Measurements from ENCODE around the gene CYP26B1. TPM values are rescaled to one million over a fixed set of nuclear protein-coding genes. Genes with fewer than 3 reads are reported as not detected.

CYP26B1 gene
- total and polyA plus RNA-seq, 3 donors from 2014 or later, result 31.6 to 86.2 (median 42.1) TPM

DNA sequence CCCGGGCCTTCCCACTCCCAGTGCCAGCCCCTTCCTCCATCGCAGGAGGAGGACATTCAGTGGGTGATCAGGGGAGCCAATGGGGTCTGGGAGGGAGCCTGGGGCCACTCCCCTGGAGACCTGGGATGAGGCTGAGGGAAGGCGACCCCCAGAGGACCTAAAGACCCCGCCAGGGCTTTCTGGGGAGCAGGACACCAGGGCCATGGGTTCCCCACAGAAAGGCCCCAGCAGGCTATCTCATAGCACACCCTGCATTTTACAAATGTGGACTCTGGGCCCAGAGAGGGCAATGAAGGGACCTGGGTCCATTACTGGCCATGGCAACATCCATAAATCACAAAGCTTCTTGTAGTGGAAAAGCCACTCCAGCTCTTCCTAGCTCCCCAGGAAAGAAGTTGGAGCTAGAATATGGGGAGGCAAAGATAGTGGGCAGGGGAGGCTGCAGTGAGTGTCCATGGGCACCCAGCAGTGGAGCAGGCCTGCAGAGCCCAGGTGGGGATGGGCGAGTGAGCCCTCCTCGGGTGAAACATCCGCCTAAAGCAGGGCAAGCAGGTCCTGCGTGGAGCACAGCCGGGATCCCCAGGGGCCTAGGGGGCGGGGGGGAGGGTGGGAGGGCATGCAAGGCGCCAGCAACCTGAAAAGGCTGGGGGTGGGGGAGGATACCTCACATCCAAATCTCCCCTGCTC lies 13.8 kb downstream of the CYP26B1 start:
- no peak for DNase-seq
- Histone ChIP-seq H3K4me1 (peaks cover 43% of the 10 kb centered on the region), H3K9me3 (no peaks in the 10 kb centered on the region), H3K27me3 (no peaks in the 10 kb centered on the region), H3K27ac (no peak overlapping the region), H3K36me3 (ENCODE audit: low read depth, missing control alignments) (no peaks in the 10 kb centered on the region), H3K4me3 (no peak overlapping the region)
- 82 to 87% methylated on average over 4 to 11 of the region's 11 CpGs for WGBS, 2 donors
- TF ChIP-seq, protein P1, sequence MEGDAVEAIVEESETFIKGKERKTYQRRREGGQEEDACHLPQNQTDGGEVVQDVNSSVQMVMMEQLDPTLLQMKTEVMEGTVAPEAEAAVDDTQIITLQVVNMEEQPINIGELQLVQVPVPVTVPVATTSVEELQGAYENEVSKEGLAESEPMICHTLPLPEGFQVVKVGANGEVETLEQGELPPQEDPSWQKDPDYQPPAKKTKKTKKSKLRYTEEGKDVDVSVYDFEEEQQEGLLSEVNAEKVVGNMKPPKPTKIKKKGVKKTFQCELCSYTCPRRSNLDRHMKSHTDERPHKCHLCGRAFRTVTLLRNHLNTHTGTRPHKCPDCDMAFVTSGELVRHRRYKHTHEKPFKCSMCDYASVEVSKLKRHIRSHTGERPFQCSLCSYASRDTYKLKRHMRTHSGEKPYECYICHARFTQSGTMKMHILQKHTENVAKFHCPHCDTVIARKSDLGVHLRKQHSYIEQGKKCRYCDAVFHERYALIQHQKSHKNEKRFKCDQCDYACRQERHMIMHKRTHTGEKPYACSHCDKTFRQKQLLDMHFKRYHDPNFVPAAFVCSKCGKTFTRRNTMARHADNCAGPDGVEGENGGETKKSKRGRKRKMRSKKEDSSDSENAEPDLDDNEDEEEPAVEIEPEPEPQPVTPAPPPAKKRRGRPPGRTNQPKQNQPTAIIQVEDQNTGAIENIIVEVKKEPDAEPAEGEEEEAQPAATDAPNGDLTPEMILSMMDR (IDR thresholded peaks at IDR 0.05), result no peak
- no peak for TF ChIP-seq POLR2A (IDR thresholded peaks at IDR 0.05)
- intact Hi-C loops (cut with DNase I; ENCODE audit: low total_unique reads), result no loop called here

DNA sequence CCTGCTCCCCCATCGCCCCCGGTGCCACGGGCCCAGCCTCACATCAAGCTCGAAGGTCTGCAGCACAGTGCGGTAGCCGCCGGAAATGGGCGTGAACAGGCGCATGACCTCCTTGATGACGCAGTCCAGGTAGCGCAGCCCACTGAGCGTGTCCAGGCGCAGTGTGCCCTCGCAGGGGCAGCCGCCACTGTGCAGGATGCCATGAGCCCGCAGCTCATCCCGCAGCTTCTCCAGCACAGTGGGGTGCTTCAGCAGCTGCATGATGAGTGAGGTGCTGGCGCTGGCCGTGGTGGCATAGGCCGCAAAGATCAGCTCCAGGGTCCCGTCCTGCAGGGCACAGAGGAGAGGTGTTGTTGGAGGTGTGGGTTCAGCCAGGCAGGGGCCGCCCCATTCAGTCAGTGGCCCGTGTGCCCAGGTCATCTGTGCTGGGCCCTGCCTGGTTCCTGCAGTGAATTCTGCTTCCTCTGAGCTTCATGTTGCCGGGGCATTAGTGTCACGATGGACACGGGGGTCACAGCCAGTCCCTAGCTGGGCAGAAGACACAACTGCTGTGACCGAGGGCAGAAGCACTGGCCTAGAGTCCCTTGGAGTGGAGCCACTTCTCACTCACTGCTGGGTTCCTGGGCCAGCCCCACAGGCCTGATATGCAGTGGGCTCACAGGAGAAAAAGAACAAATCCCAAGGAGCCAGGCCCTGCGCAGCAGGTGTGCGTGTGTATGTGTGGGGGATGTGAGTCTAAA lies 14.5 kb downstream of the CYP26B1 start:
- WGBS, 2 donors, result 89 to 96% methylated on average over 6 to 29 of the region's 29 CpGs

DNA sequence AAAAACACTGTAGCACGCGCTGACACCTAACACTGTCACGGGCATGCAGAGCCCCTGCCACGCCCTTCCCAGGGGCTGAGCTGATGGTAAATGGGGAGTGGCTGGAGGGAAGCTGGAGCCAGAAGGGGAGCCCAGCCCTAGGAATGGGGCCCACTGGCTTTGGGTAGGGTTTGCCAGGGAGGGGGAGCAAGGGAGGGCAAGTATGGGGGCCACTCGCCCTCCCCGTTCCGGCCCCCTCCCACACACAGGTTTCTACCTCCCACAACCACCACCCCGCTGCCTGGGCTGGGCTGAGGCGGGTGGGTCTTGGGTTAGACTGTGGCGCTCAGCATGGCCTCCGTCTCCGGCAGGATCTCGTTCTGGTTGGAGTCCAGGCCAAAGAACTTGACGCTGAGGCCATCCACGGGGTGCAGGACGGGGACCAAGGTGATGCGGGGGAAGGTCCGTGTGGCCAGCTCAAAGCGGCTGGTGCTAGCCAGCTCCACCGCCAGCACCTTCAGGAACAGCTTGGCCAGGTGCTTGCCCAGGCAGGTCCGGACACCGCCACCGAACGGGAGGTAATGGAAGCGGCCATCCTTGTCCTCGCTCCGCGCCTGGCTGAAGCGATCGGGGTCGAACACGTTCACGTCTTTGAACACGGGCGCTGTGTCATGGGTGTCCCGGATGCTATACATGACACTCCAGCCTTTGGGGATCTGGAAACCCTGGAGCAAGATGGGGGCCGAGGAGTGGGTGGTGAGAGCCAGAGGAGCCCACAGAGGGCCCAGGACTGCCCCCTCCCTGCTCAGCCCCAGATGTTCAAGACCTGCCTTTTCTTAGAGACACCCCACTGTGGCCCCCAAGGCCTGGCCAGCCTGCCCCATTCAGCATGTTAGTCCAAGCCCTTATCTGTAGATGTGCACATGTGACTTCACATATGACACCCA lies 15.5 kb downstream of the CYP26B1 start:
- DNase-seq, result no peak
- Histone ChIP-seq H3K27me3 (no peaks in the 10 kb centered on the region), H3K4me1 (peaks cover 28% of the 10 kb centered on the region), H3K27ac (no peak overlapping the region), H3K4me3 (no peak overlapping the region), H3K9me3 (no peaks in the 10 kb centered on the region), H3K36me3 (ENCODE audit: low read depth, missing control alignments) (no peaks in the 10 kb centered on the region)
- no peak for TF ChIP-seq POLR2A (IDR thresholded peaks at IDR 0.05)
- TF ChIP-seq, protein P1 (IDR thresholded peaks at IDR 0.05), result no peak
- intact Hi-C loops (cut with DNase I; ENCODE audit: low total_unique reads), result no loop called here
- WGBS, 2 donors, result 89 to 91% methylated on average over 14 to 37 of the region's 37 CpGs

More for the DNA sequence above, 14.5 kb downstream of the CYP26B1 start:
- Histone ChIP-seq H3K36me3 (ENCODE audit: low read depth, missing control alignments) (no peaks in the 10 kb centered on the region), H3K27ac (no peak overlapping the region), H3K4me1 (peaks cover 36% of the 10 kb centered on the region), H3K4me3 (no peak overlapping the region), H3K9me3 (no peaks in the 10 kb centered on the region), H3K27me3 (no peaks in the 10 kb centered on the region)
- intact Hi-C loops (cut with DNase I; ENCODE audit: low total_unique reads), result no loop called here
- TF ChIP-seq, protein P1 (IDR thresholded peaks at IDR 0.05), result no peak
- no peak for TF ChIP-seq POLR2A (IDR thresholded peaks at IDR 0.05)
- no peak for DNase-seq

DNA sequence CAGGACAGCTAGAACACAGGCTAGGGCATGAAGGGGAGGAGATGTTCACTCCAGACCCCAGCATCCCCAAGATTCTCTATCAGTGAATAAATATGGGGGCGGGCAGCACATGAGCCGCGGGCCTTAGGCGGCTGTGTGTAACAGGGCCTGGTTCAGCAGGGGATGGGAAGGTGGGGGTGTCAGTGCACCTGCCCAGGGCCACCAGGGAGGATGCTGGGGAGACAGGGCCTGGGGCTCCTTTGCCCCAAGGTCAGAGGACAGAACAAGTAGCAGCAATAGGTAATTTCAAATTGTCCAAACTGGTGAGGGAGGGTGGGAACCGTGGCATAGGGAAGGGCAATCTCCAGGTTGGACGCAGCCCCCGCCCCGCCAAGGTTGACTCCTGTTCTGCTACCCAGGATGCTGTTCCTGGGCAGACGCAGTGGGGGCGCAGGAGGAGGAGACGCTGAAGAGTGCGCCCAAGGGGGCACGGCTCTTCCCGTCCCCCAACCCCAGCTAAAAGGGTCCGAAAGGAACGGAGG lies 16.2 kb downstream of the CYP26B1 start:
- no peak overlapping the region for H3K4me3 ChIP-seq
- WGBS, 2 donors, result 87 to 90% methylated on average over 13 to 16 of the region's 16 CpGs
- no peak overlapping the region for H3K27ac ChIP-seq
- no peak for DNase-seq
- H3K27me3 ChIP-seq, result no peaks in the 10 kb centered on the region
- H3K36me3 ChIP-seq (ENCODE audit: low read depth, missing control alignments), result no peaks in the 10 kb centered on the region
- H3K4me1 ChIP-seq, result peaks cover 20% of the 10 kb centered on the region
- H3K9me3 ChIP-seq, result no peaks in the 10 kb centered on the region
- intact Hi-C loops (cut with DNase I; ENCODE audit: low total_unique reads), result no loop called here
- TF ChIP-seq POLR2A (IDR thresholded peaks at IDR 0.05), result no peak
- TF ChIP-seq, protein P1 (IDR thresholded peaks at IDR 0.05), result no peak

All from testis (tissue), 3 donors.